GM21825 (cell line): Measurements from ENCODE around the gene NKAIN2.

Experiments
- ATAC-seq: cut with Tn5 transposase; IDR thresholded peaks from one replicate; pipeline ENCODE4 v1.9.1; 2021; ENCODE audit warnings: mild to moderate bottlenecking, moderate library complexity; ENCODE audit not compliant: unreplicated experiment

The NKAIN2 gene

GRCh38 chr6:124868481-124868880 lies 1064.8 kb downstream of the NKAIN2 start:
- no peak for ATAC-seq

DNA sequence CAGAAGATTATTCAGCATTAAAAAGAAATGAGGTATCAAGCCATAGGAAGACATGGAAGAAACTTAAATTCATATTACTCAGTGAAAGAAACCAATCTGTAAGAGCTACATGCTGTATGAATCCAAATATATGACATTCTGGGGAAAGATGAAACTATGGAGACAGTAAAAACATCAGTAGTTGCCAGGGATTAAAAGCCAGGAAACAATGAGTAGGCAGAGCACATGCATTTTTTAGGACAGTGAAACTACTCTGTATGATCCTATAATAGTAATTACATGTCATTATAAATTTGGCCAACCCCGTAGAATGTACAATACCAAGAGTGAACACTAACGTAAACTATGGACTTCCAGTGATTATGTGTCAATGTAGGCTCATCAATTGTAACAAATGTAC lies 1065.8 kb downstream of the NKAIN2 start:
- no peak for ATAC-seq

DNA sequence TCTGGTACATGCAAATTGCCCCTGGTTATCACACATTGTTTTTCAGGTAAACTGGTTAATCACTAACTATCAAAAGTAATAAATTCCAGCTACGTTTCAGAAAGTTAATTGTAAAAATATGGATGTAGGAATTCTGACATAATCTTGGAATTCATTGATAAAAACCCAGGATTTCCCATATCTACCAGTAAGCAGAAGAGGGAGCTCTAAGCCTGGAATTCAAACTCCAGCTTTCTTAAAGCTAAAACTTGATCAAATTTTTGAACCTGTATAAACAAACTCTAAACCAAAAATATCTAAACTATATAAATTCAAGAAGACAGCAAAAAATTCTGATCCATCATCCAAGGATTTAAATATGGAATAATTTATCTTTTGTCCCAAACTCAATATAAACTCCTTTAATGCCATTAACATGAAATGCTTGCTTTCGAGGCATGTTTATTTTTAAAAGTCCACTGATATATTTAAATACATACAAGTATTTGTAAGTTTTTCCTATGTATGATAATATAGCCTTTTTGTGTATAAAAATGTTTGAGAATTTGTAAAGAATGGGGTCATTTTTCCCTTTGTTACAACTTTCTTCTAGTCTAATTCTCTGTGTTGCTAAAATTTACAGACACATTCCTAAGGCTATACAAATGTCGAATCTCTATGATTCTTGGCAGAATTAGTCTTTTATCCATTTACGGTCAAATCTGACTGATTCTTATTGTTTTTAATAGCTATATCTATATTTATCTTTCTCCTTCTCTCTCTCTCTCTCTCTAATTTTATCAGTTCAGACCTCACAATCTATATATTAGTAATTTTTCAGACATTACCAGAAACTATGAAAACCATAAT lies 1067.2 kb downstream of the NKAIN2 start:
- no peak for ATAC-seq

DNA sequence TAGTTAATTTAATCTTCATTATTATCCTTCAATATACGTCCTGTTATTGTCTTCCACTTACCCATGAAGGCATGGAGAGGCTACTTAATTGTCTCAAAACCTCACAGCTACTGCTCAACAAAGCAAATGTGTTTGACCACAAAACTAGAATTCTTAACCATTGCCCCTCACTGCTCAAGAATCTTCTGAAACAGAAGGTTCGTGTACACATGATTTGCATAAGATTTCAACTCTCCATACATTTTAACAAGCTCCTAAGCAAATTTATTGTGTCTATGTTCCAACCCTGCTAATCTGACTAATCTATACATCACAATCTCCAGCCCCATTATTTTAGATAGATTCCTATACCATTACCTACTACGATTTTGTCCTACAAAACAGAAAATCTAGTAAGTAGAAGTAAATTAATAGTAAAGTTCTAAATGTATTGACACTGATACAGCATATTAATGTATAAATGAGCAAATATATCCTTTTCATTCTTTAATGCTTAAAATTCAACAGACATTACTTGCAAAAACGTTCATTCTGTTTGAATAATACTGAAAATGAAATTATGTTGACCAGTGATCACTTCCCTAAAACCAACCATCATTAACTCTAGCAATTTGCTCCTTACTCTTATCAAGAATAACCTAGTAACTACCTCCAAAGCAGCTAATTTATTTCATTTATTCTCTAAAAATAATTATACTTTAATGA lies 1068.8 kb downstream of the NKAIN2 start:
- peak; percentile 86 for ATAC-seq

DNA sequence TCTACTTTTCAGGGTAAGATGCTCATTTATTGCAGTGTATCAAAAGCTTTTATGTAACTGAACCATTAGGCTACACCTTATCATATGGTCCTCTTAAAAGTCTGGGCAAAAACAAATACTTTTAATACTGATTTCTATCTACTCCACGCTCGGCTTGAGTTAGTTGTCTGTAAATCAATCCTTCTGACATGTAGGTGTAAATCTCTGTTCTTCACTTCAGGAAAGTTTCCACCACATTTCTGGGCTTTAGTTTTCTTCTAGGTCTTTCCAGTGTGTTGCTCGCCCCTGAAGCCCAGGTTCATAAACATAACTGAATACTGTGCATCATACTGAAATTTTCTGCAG lies 1069.4 kb downstream of the NKAIN2 start:
- ATAC-seq: no peak
